ENCODE measurements around the gene DLST.

The DLST gene

GRCh38 chr14:74938531-74939495 is 57.1 kb downstream of the DLST start:
- Histone ChIP-seq H3K4me2 (ENCODE audit: low read length) (no peak overlapping the region), H3K27me3 (ENCODE audit: insufficient read depth, low read length) (no peaks in the 10 kb centered on the region), H3K9me3 (ENCODE audit: low read length) (no peaks in the 10 kb centered on the region), H3K4me3 (ENCODE audit: low read depth, low read length, poor library complexity, severe bottlenecking) (no peak overlapping the region), H3K79me2 (ENCODE audit: insufficient read depth, low read length) (no peaks in the 10 kb centered on the region), H3K9ac (ENCODE audit: low read length) (no peak overlapping the region), H3K27ac (ENCODE audit: low read depth, low read length, poor library complexity, severe bottlenecking) (no peak overlapping the region), H3K36me3 (ENCODE audit: insufficient read depth, low read length) (no peaks in the 10 kb centered on the region), H3F3A (ENCODE audit: insufficient read depth, low read length) (no peaks in the 10 kb centered on the region), H4K20me1 (ENCODE audit: insufficient read depth, low read length) (no peaks in the 10 kb centered on the region), H3K9me2 (ENCODE audit: low read depth, low read length) (no peaks in the 10 kb centered on the region), H3K4me1 (ENCODE audit: insufficient read depth, low read length, severe bottlenecking) (peaks cover 42% of the 10 kb centered on the region), H2AFZ (ENCODE audit: low read length) (no peak overlapping the region)
- TF ChIP-seq CTCF (IDR thresholded peaks at IDR 0.05; ENCODE audit: low read length) (no peak), EZH2 (IDR thresholded peaks at IDR 0.05; ENCODE audit: borderline replicate concordance, low read length) (no peak)

- Histone ChIP-seq H2AFZ (ENCODE audit: low read length) (peak overlapping the region; percentile 72; the same call in 1 of the 2 replicates), H3K9me2 (ENCODE audit: low read depth, low read length) (no peaks in the 10 kb centered on the region), H3F3A (ENCODE audit: insufficient read depth, low read length) (no peaks in the 10 kb centered on the region), H3K36me3 (ENCODE audit: insufficient read depth, low read length) (no peaks in the 10 kb centered on the region), H3K4me1 (ENCODE audit: insufficient read depth, low read length, severe bottlenecking) (peaks cover 44% of the 10 kb centered on the region), H3K4me2 (ENCODE audit: low read length) (peak overlapping the region; percentile 67; the same call in 1 of the 2 replicates), H3K9me3 (ENCODE audit: low read length) (no peaks in the 10 kb centered on the region), H3K27me3 (ENCODE audit: insufficient read depth, low read length) (no peaks in the 10 kb centered on the region), H3K9ac (ENCODE audit: low read length) (peak overlapping the region; percentile 52; the same call in 1 of the 2 replicates), H3K79me2 (ENCODE audit: insufficient read depth, low read length) (no peaks in the 10 kb centered on the region), H3K4me3 (ENCODE audit: low read depth, low read length, poor library complexity, severe bottlenecking) (peak overlapping the region; percentile 43), H4K20me1 (ENCODE audit: insufficient read depth, low read length) (no peaks in the 10 kb centered on the region), H3K27ac (ENCODE audit: low read depth, low read length, poor library complexity, severe bottlenecking) (peak overlapping the region; percentile 70)
- TF ChIP-seq CTCF (IDR thresholded peaks at IDR 0.05; ENCODE audit: low read length) (no peak), EZH2 (IDR thresholded peaks at IDR 0.05; ENCODE audit: borderline replicate concordance, low read length) (no peak)
These were observed 59.3 kb downstream of the DLST start for GRCh38 chr14:74940956-74941565.

- peak overlapping the region; percentile 72 for H2AFZ ChIP-seq (ENCODE audit: low read length)
- no peaks in the 10 kb centered on the region for H3K36me3 ChIP-seq (ENCODE audit: insufficient read depth, low read length)
- H3K4me2 ChIP-seq (ENCODE audit: low read length), result peak overlapping the region; percentile 67
- peak overlapping the region; percentile 43 for H3K4me3 ChIP-seq (ENCODE audit: low read depth, low read length, poor library complexity, severe bottlenecking)
- no peak for TF ChIP-seq EZH2 (IDR thresholded peaks at IDR 0.05; ENCODE audit: borderline replicate concordance, low read length)
- TF ChIP-seq CTCF (IDR thresholded peaks at IDR 0.05; ENCODE audit: low read length), result no peak
- no peaks in the 10 kb centered on the region for H3K9me2 ChIP-seq (ENCODE audit: low read depth, low read length)
- no peaks in the 10 kb centered on the region for H3K9me3 ChIP-seq (ENCODE audit: low read length)
- no peaks in the 10 kb centered on the region for H3K79me2 ChIP-seq (ENCODE audit: insufficient read depth, low read length)
- H4K20me1 ChIP-seq (ENCODE audit: insufficient read depth, low read length), result no peaks in the 10 kb centered on the region
- no peaks in the 10 kb centered on the region for H3F3A ChIP-seq (ENCODE audit: insufficient read depth, low read length)
- peak overlapping the region; percentile 52 for H3K9ac ChIP-seq (ENCODE audit: low read length)
- H3K27ac ChIP-seq (ENCODE audit: low read depth, low read length, poor library complexity, severe bottlenecking), result peak overlapping the region; percentile 70
- no peaks in the 10 kb centered on the region for H3K27me3 ChIP-seq (ENCODE audit: insufficient read depth, low read length)
- peaks cover 50% of the 10 kb centered on the region for H3K4me1 ChIP-seq (ENCODE audit: insufficient read depth, low read length, severe bottlenecking)
These were observed 60.0 kb downstream of the DLST start for GRCh38 chr14:74941676-74942097.

Data from OCI-LY1 (cell line).